IMR-90 (cell line): Measurements from ENCODE around the gene ZNF507. TPM values are rescaled to one million over a fixed set of nuclear protein-coding genes. Genes with fewer than 3 reads are reported as not detected.

Source experiments
- ATAC-seq: fragments of 200-7000 bp; cut with Tn5 transposase; 2 replicates; pipeline ENCODE4 v1.9.1; 2020; ENCODE audit warnings: low read depth, mild to moderate bottlenecking, moderate library complexity
- BruUV-seq: library from RNA; stranded (reverse); fragments of 400-500 nt; replicated peaks from 2 replicates; lab custom pipeline; 2021; lab: Mats Ljungman, UMichigan
- CTCF ChIA-PET: fragments of 300-600 bp; formaldehyde crosslinking; extraction: SDS; loops from one replicate; lab custom pipeline; 2021; ENCODE audit warnings: antibody characterized with exemption; lab: Yijun Ruan, JAX
- POLR2A ChIA-PET: fragments of 300-600 bp; sonication (Branson Sonifier 250); formaldehyde crosslinking; loops from one replicate; lab custom pipeline; 2022; ENCODE audit warnings: antibody characterized with exemption; ENCODE audit not compliant: unreplicated experiment; lab: Charles Lee
- DNase-seq: peaks from one replicate; pipeline ENCODE4 v3.0.0; 2013
- H2AFZ ChIP-seq: replicated peaks from 2 replicates; pipeline ENCODE3; 2013; ENCODE audit warnings: low read length, mild to moderate bottlenecking; ENCODE audit not compliant: poor library complexity
- H2AK5ac ChIP-seq: 2 replicates; pipeline ENCODE4 v1.6.1; 2013; ENCODE audit warnings: low read depth, low read length, inconsistent platforms
- H2AK9ac ChIP-seq: replicated peaks from 2 replicates; pipeline ENCODE3; 2013; ENCODE audit warnings: mild to moderate bottlenecking, low read depth, low read length, moderate library complexity; ENCODE audit not compliant: poor library complexity
- H2BK120ac ChIP-seq: 2 replicates; pipeline ENCODE4 v1.6.1; 2013; ENCODE audit warnings: low read depth, low read length, inconsistent platforms
- H2BK15ac ChIP-seq: 3 replicates; pipeline ENCODE4 v1.6.1; 2013; ENCODE audit warnings: low read depth, low read length, inconsistent platforms
- H2BK20ac ChIP-seq: 2 replicates; pipeline ENCODE4 v1.6.1; 2013; ENCODE audit warnings: low read depth, mild to moderate bottlenecking, inconsistent platforms, low read length, moderate library complexity
- H2BK5ac ChIP-seq: 2 replicates; pipeline ENCODE4 v1.6.1; 2013; ENCODE audit warnings: mild to moderate bottlenecking, low read depth, low read length, inconsistent platforms; ENCODE audit not compliant: poor library complexity, severe bottlenecking
- H3K14ac ChIP-seq: replicated peaks from 2 replicates; pipeline ENCODE4 v1.6.1; 2013; ENCODE audit warnings: low read depth, low read length, inconsistent platforms
- H3K18ac ChIP-seq: 2 replicates; pipeline ENCODE4 v1.6.1; 2013; ENCODE audit warnings: low read depth, low read length, control low read depth
- H3K23ac ChIP-seq: 2 replicates; pipeline ENCODE4 v1.6.1; 2013; ENCODE audit warnings: low read depth, low read length, inconsistent platforms
- H3K27ac ChIP-seq: 2 replicates; pipeline ENCODE4 v1.5.1; 2013; ENCODE audit warnings: mild to moderate bottlenecking, control low read depth, low read length; ENCODE audit not compliant: insufficient read depth
- H3K27me3 ChIP-seq: 2 replicates; pipeline ENCODE4 v1.6.1; 2013; ENCODE audit warnings: low read length; ENCODE audit not compliant: control insufficient read depth, insufficient read depth
- H3K36me3 ChIP-seq: 2 replicates; pipeline ENCODE4 v1.6.1; 2013; ENCODE audit warnings: low read length, mixed read lengths; ENCODE audit not compliant: control insufficient read depth, insufficient read depth
- H3K4ac ChIP-seq: 2 replicates; pipeline ENCODE4 v1.6.1; 2013; ENCODE audit warnings: low read depth, low read length, inconsistent platforms
- H3K4me1 ChIP-seq: 2 replicates; pipeline ENCODE4 v1.6.1; 2013; ENCODE audit warnings: low read length, mixed read lengths; ENCODE audit not compliant: control insufficient read depth, insufficient read depth
- H3K4me2 ChIP-seq: 2 replicates; pipeline ENCODE4 v1.6.1; 2013; ENCODE audit warnings: low read depth, mild to moderate bottlenecking, control low read depth, low read length, moderate library complexity
- H3K4me3 ChIP-seq: 2 replicates; pipeline ENCODE4 v1.5.1; 2013; ENCODE audit warnings: low read depth, mild to moderate bottlenecking, control low read depth, low read length, moderate library complexity; ENCODE audit not compliant: insufficient read depth
- H3K56ac ChIP-seq: 2 replicates; pipeline ENCODE4 v1.6.1; 2013; ENCODE audit warnings: low read length, inconsistent platforms; ENCODE audit not compliant: insufficient read depth; ENCODE audit errors: extremely low read depth
- H3K79me1 ChIP-seq, 2 experiments: 2 replicates each; pipeline ENCODE4 v1.6.1; 2013; ENCODE audit warnings: low read length in 2 of 2, inconsistent platforms in 1 of 2, low read depth in 1 of 2
- H3K9ac ChIP-seq: 2 replicates; pipeline ENCODE4 v1.6.1; 2013; ENCODE audit warnings: low read depth, low read length, control low read depth
- H3K9me1 ChIP-seq: 2 replicates; pipeline ENCODE4 v1.6.1; 2013; ENCODE audit warnings: low read length, inconsistent platforms; ENCODE audit not compliant: insufficient read depth
- H3K9me3 ChIP-seq: 2 replicates; pipeline ENCODE4 v1.6.1; 2013; ENCODE audit warnings: low read length; ENCODE audit not compliant: control insufficient read depth, insufficient read depth
- H4K20me1 ChIP-seq: 2 replicates; pipeline ENCODE4 v1.6.1; 2013; ENCODE audit warnings: low read length, inconsistent platforms; ENCODE audit not compliant: insufficient read depth
- H4K5ac ChIP-seq: 2 replicates; pipeline ENCODE4 v1.6.1; 2013; ENCODE audit warnings: mild to moderate bottlenecking, low read depth, low read length, control low read depth
- H4K8ac ChIP-seq, 2 experiments: 2 replicates each; pipeline ENCODE4 v1.6.1; 2013; ENCODE audit warnings: low read depth in 2 of 2, low read length in 2 of 2, control low read depth in 1 of 2, inconsistent platforms in 1 of 2
- H4K91ac ChIP-seq: 2 replicates; pipeline ENCODE4 v1.6.1; 2013; ENCODE audit warnings: low read depth, low read length, inconsistent platforms; ENCODE audit not compliant: insufficient read depth
- BHLHE40 ChIP-seq: fragments of 150-350 bp; IDR thresholded peaks from 2 replicates; pipeline ENCODE4 v1.6.1; 2016; ENCODE audit warnings: mild to moderate bottlenecking, low read depth, low read length
- CHD1 ChIP-seq: IDR thresholded peaks from 2 replicates; pipeline ENCODE4 v1.6.1; 2012; ENCODE audit warnings: low read depth, low read length, improper control_type of control experiment
- CTCF ChIP-seq: conservative IDR thresholded peaks from 2 replicates; pipeline ENCODE4 v1.5.1; 2012; ENCODE audit warnings: mild to moderate bottlenecking, low read depth, low read length, improper control_type of control experiment
- ELK1 ChIP-seq: fragments of 150-350 bp; IDR thresholded peaks from 2 replicates; pipeline ENCODE4 v1.6.1; 2016; ENCODE audit warnings: low read depth, mild to moderate bottlenecking, low read length, moderate library complexity, borderline replicate concordance
- FOS ChIP-seq: fragments of 150-350 bp; IDR thresholded peaks from 2 replicates; pipeline ENCODE4 v1.6.1; 2016; ENCODE audit warnings: low read depth, low read length
- MAZ ChIP-seq: IDR thresholded peaks from 2 replicates; pipeline ENCODE4 v1.6.1; 2012; ENCODE audit warnings: low read depth, mild to moderate bottlenecking, low read length, improper control_type of control experiment, moderate library complexity, borderline replicate concordance
- RAD21 ChIP-seq: IDR thresholded peaks from 2 replicates; pipeline ENCODE4 v1.6.1; 2012; ENCODE audit warnings: low read length, improper control_type of control experiment
- RCOR1 ChIP-seq: IDR thresholded peaks from 2 replicates; pipeline ENCODE4 v1.6.1; 2012; ENCODE audit warnings: mild to moderate bottlenecking, low read length, improper control_type of control experiment; ENCODE audit not compliant: insufficient replicate concordance
- WGBS, 2 experiments: methylation state at CpG; one replicate each; pipeline versions ENCODE4 v1.1.5 to v1.1.7; 2013; ENCODE audit warnings: missing lambda C conversion rate in 2 of 2; ENCODE audit not compliant: insufficient read length in 1 of 2; ENCODE audit errors: extremely low coverage in 2 of 2; 5-methylcytosine and 5-hydroxymethylcytosine counted together
- dilution Hi-C: fragments of 300-500 bp; cut with HindIII; formaldehyde crosslinking; loops from one replicate; pipeline ENCODE4 v1.14.3; 2018; ENCODE audit warnings: low sequenced_read_pairs; ENCODE audit not compliant: unreplicated experiment
- in situ Hi-C: fragments of 300-500 bp; cut with MboI; formaldehyde crosslinking; loops from 3 replicates; pipeline ENCODE4 v1.14.3; 2019; ENCODE audit warnings: low sequenced_read_pairs, inconsistent platforms, mixed read lengths
- intact Hi-C: fragments of 100-400 bp; cut with micrococcal nuclease; formaldehyde crosslinking; loops from 2 replicates; pipeline ENCODE4 v1.10.0; 2022
- polyA plus RNA-seq, 3 experiments: library from polyadenylated mRNA; depleted of rRNA; stranded (reverse); fragments of >200 nt; gene quantifications; 2 replicates each; pipeline ENCODE4 v1.2.3, GENCODE V29; 2012; ENCODE audit warnings: low replicate concordance in 1 of 3
- total RNA-seq: library from RNA; depleted of rRNA; stranded (reverse); fragments of >200 nt; gene quantifications from 2 replicates; pipeline ENCODE4 v1.2.3, GENCODE V29; 2012

Gene ZNF507
- total and polyA plus RNA-seq, 2 of the 4 experiments (the other 2 are of a cell fraction): 9.6 to 19.9 TPM

- Histone ChIP-seq H2BK15ac (no peak overlapping the region), H3K56ac (no peak overlapping the region), H2BK120ac (no peak overlapping the region), H3K4me3 (no peak overlapping the region), H2BK20ac (no peak overlapping the region), H3K23ac (no peak overlapping the region), H2AK9ac (no peak overlapping the region), H3K27ac (no peak overlapping the region), H3K4me1 (peaks cover 5% of the 10 kb centered on the region; the same call in 1 of the 2 replicates), H3K9me3 (no peaks in the 10 kb centered on the region), H3K36me3 (peaks cover 24% of the 10 kb centered on the region), H3K27me3 (no peaks in the 10 kb centered on the region), H3K79me1 (peaks cover 30 to 59% of the 10 kb centered on the region in 2 experiments), H4K91ac (no peak overlapping the region), H3K4ac (no peak overlapping the region), H3K14ac (no peak overlapping the region), H3K4me2 (no peak overlapping the region), H3K18ac (no peak overlapping the region), H3K9ac (no peak overlapping the region), H2AFZ (no peak overlapping the region), H3K9me1 (peaks cover 4% of the 10 kb centered on the region; the same call in 1 of the 2 replicates), H4K8ac (no peak overlapping the region), H2BK5ac (no peak overlapping the region), H4K5ac (no peak overlapping the region), H2AK5ac (no peak overlapping the region), H4K20me1 (peaks cover 17% of the 10 kb centered on the region)
- no CpG with 5 or more reads among the region's 3 CpGs for WGBS, 2 experiments
- no TSS peak for BruUV-seq
- ATAC-seq (no peak), DNase-seq (no peak)
- CTCF ChIA-PET: interaction anchor here (1.1 kb wide), 2 partner anchors 9 to 13 kb away, joined by 3 read pairs; no protein-coding TSS in a partner anchor
- dilution Hi-C loops: no loop called here
- TF ChIP-seq RCOR1 (no peak), FOS (no peak), BHLHE40 (no peak), ELK1 (no peak), CTCF (no peak), CHD1 (no peak), MAZ (no peak), RAD21 (no peak)
- POLR2A ChIA-PET: no interaction called here
- intact Hi-C loops: no loop called here
- in situ Hi-C loops: loop anchor here (25.0 kb wide), 1 partner anchor 1026 kb away; the partner anchor contains the start of gene TSHZ3
These were observed 18.2 kb downstream of the ZNF507 start for GRCh38 chr19:32363632-32364031.
